ENCODE results near the gene MEGF11.

MEGF11 gene

GRCh38 chr15:65920121-65920520 is 333.4 kb downstream of the MEGF11 start:
- no peak for TF ChIP-seq CTCF (conservative IDR thresholded peaks at IDR 0.05; ENCODE audit: control insufficient read depth, insufficient read depth, low read depth, low read length)
- no peak for DNase-seq (ENCODE audit: low read depth)
- H3K4me3 ChIP-seq (ENCODE audit: control insufficient read depth, low read depth, low read length) = no peak overlapping the region

DNA sequence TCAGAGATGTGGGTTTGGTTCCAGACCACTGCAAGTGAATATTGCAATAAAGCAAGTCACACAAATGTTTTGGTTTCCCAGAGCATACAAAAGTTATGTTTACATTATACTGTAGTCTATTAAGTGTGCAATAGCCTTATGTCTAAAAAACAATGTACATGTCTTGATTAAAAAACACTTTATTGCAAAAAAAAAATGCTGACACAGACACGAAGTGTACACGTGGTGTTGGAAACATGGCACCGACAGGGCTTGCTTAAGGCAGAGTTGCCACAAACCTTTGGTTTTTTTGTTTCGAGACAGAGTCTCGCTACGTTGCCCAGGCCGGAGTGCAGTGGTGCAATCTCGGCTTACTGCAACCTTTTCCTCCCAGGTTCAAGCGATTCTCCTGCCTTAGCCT is 334.2 kb downstream of the MEGF11 start:
- no peak for DNase-seq (ENCODE audit: low read depth)

DNA sequence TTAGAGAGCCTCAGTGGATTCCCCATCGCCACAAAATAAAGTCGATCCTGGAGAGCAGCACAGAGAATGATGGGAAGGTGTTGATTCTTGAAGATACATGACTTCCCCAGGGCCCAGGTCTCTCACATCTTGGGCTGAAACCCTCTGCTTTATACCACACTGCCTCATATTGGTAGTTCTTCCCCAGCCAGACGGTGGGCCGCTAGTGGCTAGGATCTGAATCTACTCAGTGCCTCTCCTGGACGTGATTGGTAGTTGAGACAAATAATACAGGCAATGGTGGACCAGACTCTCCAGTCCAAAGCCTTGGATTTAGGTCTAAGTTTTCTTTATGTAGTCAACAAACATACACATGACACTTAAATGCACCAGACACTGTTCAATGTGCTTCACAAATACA is 334.6 kb downstream of the MEGF11 start:
- TF ChIP-seq CTCF (conservative IDR thresholded peaks at IDR 0.05; ENCODE audit: control insufficient read depth, insufficient read depth, low read depth, low read length) = no peak
- no peak for DNase-seq (ENCODE audit: low read depth)
- no peak overlapping the region for H3K4me3 ChIP-seq (ENCODE audit: control insufficient read depth, low read depth, low read length)

More for the DNA sequence above, 334.2 kb downstream of the MEGF11 start:
- TF ChIP-seq CTCF (conservative IDR thresholded peaks at IDR 0.05; ENCODE audit: control insufficient read depth, insufficient read depth, low read depth, low read length) = no peak
- H3K4me3 ChIP-seq (ENCODE audit: control insufficient read depth, low read depth, low read length) = no peak overlapping the region

GRCh38 chr15:65918357-65918920 is 335.1 kb downstream of the MEGF11 start:
- TF ChIP-seq CTCF (conservative IDR thresholded peaks at IDR 0.05; ENCODE audit: control insufficient read depth, insufficient read depth, low read depth, low read length) = no peak
- H3K4me3 ChIP-seq (ENCODE audit: control insufficient read depth, low read depth, low read length) = no peak overlapping the region
- no peak for DNase-seq (ENCODE audit: low read depth)

GRCh38 chr15:65917936-65918335 is 335.6 kb downstream of the MEGF11 start:
- TF ChIP-seq CTCF (conservative IDR thresholded peaks at IDR 0.05; ENCODE audit: control insufficient read depth, insufficient read depth, low read depth, low read length) = no peak
- no peak overlapping the region for H3K4me3 ChIP-seq (ENCODE audit: control insufficient read depth, low read depth, low read length)
- no peak for DNase-seq (ENCODE audit: low read depth)

DNA sequence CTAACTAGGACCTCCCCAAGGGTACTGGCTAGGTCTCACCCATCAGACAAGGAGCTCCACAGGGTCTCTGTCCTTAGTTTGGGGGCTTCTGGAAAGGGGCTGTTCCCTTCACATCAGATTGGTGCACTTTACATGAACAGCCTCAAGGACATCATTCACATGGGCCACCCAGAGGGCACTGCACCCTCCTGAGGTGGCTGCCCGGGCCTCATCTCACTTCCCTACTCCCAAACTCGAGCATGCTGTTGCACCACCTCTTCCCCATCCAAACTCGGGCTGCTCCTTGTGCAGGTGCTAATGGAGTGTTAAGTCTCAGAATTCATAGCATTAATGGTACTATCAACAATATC is 336.2 kb downstream of the MEGF11 start:
- DNase-seq (ENCODE audit: low read depth) = no peak
- H3K4me3 ChIP-seq (ENCODE audit: control insufficient read depth, low read depth, low read length) = no peak overlapping the region
- no peak for TF ChIP-seq CTCF (conservative IDR thresholded peaks at IDR 0.05; ENCODE audit: control insufficient read depth, insufficient read depth, low read depth, low read length)

All from fibroblast of mammary gland (primary cell).